ENCODE results near the gene METTL6.
"Not testable (repeated sequence)": the region's sequence is repeated elsewhere in the genome, so short reads cannot be mapped to it uniquely, and the experiment has no call there.

The METTL6 gene

GRCh38 chr3:15399970-15400369, 27.4 kb downstream of the METTL6 start:
- no peaks in the 10 kb centered on the region for H4K20me1 ChIP-seq (ENCODE audit: control insufficient read depth, insufficient read depth, low read depth, low read length)

GRCh38 chr3:15398731-15399133, 28.6 kb downstream of the METTL6 start:
- peak; percentile 54 for TF ChIP-seq CTCF (IDR thresholded peaks at IDR 0.05; ENCODE audit: low read depth, low read length, poor library complexity, severe bottlenecking)
- not testable (repeated sequence) for H4K20me1 ChIP-seq (ENCODE audit: control insufficient read depth, insufficient read depth, low read depth, low read length); H3K9me3 ChIP-seq (ENCODE audit: control insufficient read depth, insufficient read depth, low read length); H3K27me3 ChIP-seq (ENCODE audit: control insufficient read depth, low read length); H3K27ac ChIP-seq (ENCODE audit: low read depth, low read length); H3K36me3 ChIP-seq (ENCODE audit: control insufficient read depth, low read length); H3K79me2 ChIP-seq (ENCODE audit: control insufficient read depth, low read length); H3K9me2 ChIP-seq (replicated peaks; ENCODE audit: control insufficient read depth, low read length); H3K4me3 ChIP-seq (ENCODE audit: low read length); H3F3A ChIP-seq (ENCODE audit: control insufficient read depth, insufficient read depth); H3K4me2 ChIP-seq (ENCODE audit: low read length)
- peaks cover 16% of the 10 kb centered on the region for H3K4me1 ChIP-seq (ENCODE audit: control insufficient read depth, low read length)

More at GRCh38 chr3:15399970-15400369, 27.4 kb downstream of the METTL6 start:
- no peak overlapping the region for H3K4me2 ChIP-seq (ENCODE audit: low read length)
- H3K27ac ChIP-seq (ENCODE audit: low read depth, low read length): no peak overlapping the region
- peaks cover 4% of the 10 kb centered on the region; the same call in 1 of the 2 replicates for H3F3A ChIP-seq (ENCODE audit: control insufficient read depth, insufficient read depth)
- H3K4me3 ChIP-seq (ENCODE audit: low read length): no peak overlapping the region
- no peaks in the 10 kb centered on the region for H3K79me2 ChIP-seq (ENCODE audit: control insufficient read depth, low read length)
- H3K4me1 ChIP-seq (ENCODE audit: control insufficient read depth, low read length): peaks cover 20% of the 10 kb centered on the region
- no peaks in the 10 kb centered on the region for H3K36me3 ChIP-seq (ENCODE audit: control insufficient read depth, low read length)
- H3K27me3 ChIP-seq (ENCODE audit: control insufficient read depth, low read length): no peaks in the 10 kb centered on the region
- no peaks in the 10 kb centered on the region for H3K9me2 ChIP-seq (replicated peaks; ENCODE audit: control insufficient read depth, low read length)
- no peaks in the 10 kb centered on the region for H3K9me3 ChIP-seq (ENCODE audit: control insufficient read depth, insufficient read depth, low read length)
- TF ChIP-seq EZH2phosphoT487 (IDR thresholded peaks at IDR 0.05; ENCODE audit: borderline replicate concordance, low read length) (no peak), CTCF (IDR thresholded peaks at IDR 0.05; ENCODE audit: low read depth, low read length, poor library complexity, severe bottlenecking) (no peak)

DNA sequence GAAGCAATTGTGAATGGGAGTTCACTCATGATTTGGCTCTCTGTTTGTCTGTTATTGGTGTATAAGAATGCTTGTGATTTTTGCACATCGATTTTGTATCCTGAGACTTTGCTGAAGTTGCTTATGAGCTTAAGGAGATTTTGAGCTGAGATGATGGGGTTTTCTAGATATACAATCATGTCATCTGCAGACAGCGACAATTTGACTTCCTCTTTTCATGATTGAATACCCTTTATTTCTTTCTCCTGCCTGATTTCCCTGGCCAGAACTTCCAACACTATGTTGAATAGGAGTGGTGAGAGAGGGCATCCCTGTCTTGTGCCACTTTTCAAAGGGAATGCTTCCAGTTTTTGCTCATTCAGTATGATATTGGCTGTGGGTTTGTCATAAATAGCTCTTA, 34.1 kb downstream of the METTL6 start:
- H3F3A ChIP-seq (ENCODE audit: control insufficient read depth, insufficient read depth); H3K4me3 ChIP-seq (ENCODE audit: low read length); H3K79me2 ChIP-seq (ENCODE audit: control insufficient read depth, low read length); H3K9me3 ChIP-seq (ENCODE audit: control insufficient read depth, insufficient read depth, low read length); H3K4me2 ChIP-seq (ENCODE audit: low read length); H3K27me3 ChIP-seq (ENCODE audit: control insufficient read depth, low read length); H3K9me2 ChIP-seq (replicated peaks; ENCODE audit: control insufficient read depth, low read length); H3K27ac ChIP-seq (ENCODE audit: low read depth, low read length); H4K20me1 ChIP-seq (ENCODE audit: control insufficient read depth, insufficient read depth, low read depth, low read length); H3K36me3 ChIP-seq (ENCODE audit: control insufficient read depth, low read length): not testable (repeated sequence)
- peaks cover 30% of the 10 kb centered on the region for H3K4me1 ChIP-seq (ENCODE audit: control insufficient read depth, low read length)

DNA sequence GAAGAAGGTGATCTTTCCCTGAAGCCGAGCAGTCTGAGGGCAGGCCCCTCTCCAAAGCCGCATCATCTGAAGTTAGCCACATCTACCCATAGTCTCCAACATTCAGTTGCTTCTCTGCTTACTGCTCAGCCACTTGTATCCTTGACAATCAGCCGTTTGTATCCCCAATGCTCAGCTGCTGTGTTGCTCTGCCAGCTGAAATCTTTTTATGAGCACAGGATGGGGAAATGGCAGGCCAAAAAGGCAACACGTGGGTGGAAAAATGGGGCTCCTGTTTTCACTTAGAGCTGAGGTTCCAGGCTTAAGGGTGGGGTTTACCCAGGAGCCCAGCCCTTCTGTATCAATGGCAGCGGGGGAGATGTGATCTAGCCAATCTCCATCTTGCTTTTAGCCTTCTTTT, 36.3 kb downstream of the METTL6 start:
- TF ChIP-seq EZH2phosphoT487 (IDR thresholded peaks at IDR 0.05; ENCODE audit: borderline replicate concordance, low read length) (no peak), CTCF (IDR thresholded peaks at IDR 0.05; ENCODE audit: low read depth, low read length, poor library complexity, severe bottlenecking) (no peak)
- H3K4me2 ChIP-seq (ENCODE audit: low read length): no peak overlapping the region
- H3K27ac ChIP-seq (ENCODE audit: low read depth, low read length): no peak overlapping the region
- no peaks in the 10 kb centered on the region for H3K79me2 ChIP-seq (ENCODE audit: control insufficient read depth, low read length)
- peaks cover 4% of the 10 kb centered on the region; the same call in 1 of the 2 replicates for H3K36me3 ChIP-seq (ENCODE audit: control insufficient read depth, low read length)
- H3K27me3 ChIP-seq (ENCODE audit: control insufficient read depth, low read length): no peaks in the 10 kb centered on the region
- H4K20me1 ChIP-seq (ENCODE audit: control insufficient read depth, insufficient read depth, low read depth, low read length): no peaks in the 10 kb centered on the region
- peaks cover 6% of the 10 kb centered on the region; the same call in 1 of the 2 replicates for H3K9me3 ChIP-seq (ENCODE audit: control insufficient read depth, insufficient read depth, low read length)
- no peaks in the 10 kb centered on the region for H3K9me2 ChIP-seq (replicated peaks; ENCODE audit: control insufficient read depth, low read length)
- no peak overlapping the region for H3K4me3 ChIP-seq (ENCODE audit: low read length)
- 0 out of 2 replicates have a peak, but pooled peaks cover 2% of the 10 kb centered on the region for H3F3A ChIP-seq (ENCODE audit: control insufficient read depth, insufficient read depth)
- H3K4me1 ChIP-seq (ENCODE audit: control insufficient read depth, low read length): peaks cover 53% of the 10 kb centered on the region
